ENCODE measurements around the gene PHACTR1. TPM values are rescaled to one million over a fixed set of nuclear protein-coding genes. Genes with fewer than 3 reads are reported as not detected.

PHACTR1 gene
- total and polyA plus RNA-seq, 9 of the 15 experiments (the other 6 are each of a cell fraction or from before 2014, with no cell fraction given), result 11.5 to 32.6 (median 22.0) TPM

- TF ChIP-seq, protein P1, sequence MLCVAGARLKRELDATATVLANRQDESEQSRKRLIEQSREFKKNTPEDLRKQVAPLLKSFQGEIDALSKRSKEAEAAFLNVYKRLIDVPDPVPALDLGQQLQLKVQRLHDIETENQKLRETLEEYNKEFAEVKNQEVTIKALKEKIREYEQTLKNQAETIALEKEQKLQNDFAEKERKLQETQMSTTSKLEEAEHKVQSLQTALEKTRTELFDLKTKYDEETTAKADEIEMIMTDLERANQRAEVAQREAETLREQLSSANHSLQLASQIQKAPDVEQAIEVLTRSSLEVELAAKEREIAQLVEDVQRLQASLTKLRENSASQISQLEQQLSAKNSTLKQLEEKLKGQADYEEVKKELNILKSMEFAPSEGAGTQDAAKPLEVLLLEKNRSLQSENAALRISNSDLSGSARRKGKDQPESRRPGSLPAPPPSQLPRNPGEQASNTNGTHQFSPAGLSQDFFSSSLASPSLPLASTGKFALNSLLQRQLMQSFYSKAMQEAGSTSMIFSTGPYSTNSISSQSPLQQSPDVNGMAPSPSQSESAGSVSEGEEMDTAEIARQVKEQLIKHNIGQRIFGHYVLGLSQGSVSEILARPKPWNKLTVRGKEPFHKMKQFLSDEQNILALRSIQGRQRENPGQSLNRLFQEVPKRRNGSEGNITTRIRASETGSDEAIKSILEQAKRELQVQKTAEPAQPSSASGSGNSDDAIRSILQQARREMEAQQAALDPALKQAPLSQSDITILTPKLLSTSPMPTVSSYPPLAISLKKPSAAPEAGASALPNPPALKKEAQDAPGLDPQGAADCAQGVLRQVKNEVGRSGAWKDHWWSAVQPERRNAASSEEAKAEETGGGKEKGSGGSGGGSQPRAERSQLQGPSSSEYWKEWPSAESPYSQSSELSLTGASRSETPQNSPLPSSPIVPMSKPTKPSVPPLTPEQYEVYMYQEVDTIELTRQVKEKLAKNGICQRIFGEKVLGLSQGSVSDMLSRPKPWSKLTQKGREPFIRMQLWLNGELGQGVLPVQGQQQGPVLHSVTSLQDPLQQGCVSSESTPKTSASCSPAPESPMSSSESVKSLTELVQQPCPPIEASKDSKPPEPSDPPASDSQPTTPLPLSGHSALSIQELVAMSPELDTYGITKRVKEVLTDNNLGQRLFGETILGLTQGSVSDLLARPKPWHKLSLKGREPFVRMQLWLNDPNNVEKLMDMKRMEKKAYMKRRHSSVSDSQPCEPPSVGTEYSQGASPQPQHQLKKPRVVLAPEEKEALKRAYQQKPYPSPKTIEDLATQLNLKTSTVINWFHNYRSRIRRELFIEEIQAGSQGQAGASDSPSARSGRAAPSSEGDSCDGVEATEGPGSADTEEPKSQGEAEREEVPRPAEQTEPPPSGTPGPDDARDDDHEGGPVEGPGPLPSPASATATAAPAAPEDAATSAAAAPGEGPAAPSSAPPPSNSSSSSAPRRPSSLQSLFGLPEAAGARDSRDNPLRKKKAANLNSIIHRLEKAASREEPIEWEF (CRISPR knock-in tag; IDR thresholded peaks at IDR 0.05), result no peak
- TF ChIP-seq SNRNP70 (optimal IDR thresholded peaks at IDR 0.05; ENCODE audit: low read depth, low read length) (no peak), KLF1 (tag; IDR thresholded peaks at IDR 0.05) (no peak), BRD4 (IDR thresholded peaks at IDR 0.05) (no peak), KHSRP (IDR thresholded peaks at IDR 0.05) (no peak), ELF2 (CRISPR knock-in tag; IDR thresholded peaks at IDR 0.05) (no peak), KAT8 (IDR thresholded peaks at IDR 0.05; ENCODE audit: low read depth) (no peak), CREB5 (CRISPR knock-in tag; IDR thresholded peaks at IDR 0.05) (no peak), SP1 (CRISPR knock-in tag; IDR thresholded peaks at IDR 0.05) (no peak), RBM39 (optimal IDR thresholded peaks at IDR 0.05; ENCODE audit: low read depth, low read length) (no peak), NR1H2 (CRISPR knock-in tag; IDR thresholded peaks at IDR 0.05) (no peak), ATF1 (CRISPR knock-in tag; IDR thresholded peaks at IDR 0.05) (no peak), ATF1 (tag; IDR thresholded peaks at IDR 0.05) (no peak), ESRRB (CRISPR knock-in tag; IDR thresholded peaks at IDR 0.05; ENCODE audit: borderline replicate concordance) (no peak), TAL1 (IDR thresholded peaks at IDR 0.05) (no peak), COPS2 (conservative IDR thresholded peaks at IDR 0.05) (no peak)
- TF ChIP-seq, protein P2, sequence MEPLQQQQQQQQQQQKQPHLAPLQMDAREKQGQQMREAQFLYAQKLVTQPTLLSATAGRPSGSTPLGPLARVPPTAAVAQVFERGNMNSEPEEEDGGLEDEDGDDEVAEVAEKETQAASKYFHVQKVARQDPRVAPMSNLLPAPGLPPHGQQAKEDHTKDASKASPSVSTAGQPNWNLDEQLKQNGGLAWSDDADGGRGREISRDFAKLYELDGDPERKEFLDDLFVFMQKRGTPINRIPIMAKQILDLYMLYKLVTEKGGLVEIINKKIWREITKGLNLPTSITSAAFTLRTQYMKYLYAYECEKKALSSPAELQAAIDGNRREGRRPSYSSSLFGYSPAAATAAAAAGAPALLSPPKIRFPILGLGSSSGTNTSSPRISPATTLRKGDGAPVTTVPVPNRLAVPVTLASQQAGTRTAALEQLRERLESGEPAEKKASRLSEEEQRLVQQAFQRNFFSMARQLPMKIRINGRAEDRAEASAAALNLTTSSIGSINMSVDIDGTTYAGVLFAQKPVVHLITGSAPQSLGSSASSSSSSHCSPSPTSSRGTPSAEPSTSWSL (CRISPR knock-in tag; IDR thresholded peaks at IDR 0.05; ENCODE audit: borderline replicate concordance), result no peak
- TF ChIP-seq, protein P3, sequence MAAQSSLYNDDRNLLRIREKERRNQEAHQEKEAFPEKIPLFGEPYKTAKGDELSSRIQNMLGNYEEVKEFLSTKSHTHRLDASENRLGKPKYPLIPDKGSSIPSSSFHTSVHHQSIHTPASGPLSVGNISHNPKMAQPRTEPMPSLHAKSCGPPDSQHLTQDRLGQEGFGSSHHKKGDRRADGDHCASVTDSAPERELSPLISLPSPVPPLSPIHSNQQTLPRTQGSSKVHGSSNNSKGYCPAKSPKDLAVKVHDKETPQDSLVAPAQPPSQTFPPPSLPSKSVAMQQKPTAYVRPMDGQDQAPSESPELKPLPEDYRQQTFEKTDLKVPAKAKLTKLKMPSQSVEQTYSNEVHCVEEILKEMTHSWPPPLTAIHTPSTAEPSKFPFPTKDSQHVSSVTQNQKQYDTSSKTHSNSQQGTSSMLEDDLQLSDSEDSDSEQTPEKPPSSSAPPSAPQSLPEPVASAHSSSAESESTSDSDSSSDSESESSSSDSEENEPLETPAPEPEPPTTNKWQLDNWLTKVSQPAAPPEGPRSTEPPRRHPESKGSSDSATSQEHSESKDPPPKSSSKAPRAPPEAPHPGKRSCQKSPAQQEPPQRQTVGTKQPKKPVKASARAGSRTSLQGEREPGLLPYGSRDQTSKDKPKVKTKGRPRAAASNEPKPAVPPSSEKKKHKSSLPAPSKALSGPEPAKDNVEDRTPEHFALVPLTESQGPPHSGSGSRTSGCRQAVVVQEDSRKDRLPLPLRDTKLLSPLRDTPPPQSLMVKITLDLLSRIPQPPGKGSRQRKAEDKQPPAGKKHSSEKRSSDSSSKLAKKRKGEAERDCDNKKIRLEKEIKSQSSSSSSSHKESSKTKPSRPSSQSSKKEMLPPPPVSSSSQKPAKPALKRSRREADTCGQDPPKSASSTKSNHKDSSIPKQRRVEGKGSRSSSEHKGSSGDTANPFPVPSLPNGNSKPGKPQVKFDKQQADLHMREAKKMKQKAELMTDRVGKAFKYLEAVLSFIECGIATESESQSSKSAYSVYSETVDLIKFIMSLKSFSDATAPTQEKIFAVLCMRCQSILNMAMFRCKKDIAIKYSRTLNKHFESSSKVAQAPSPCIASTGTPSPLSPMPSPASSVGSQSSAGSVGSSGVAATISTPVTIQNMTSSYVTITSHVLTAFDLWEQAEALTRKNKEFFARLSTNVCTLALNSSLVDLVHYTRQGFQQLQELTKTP (IDR thresholded peaks at IDR 0.05; ENCODE audit: low read depth in 1 of 2, partially characterized antibody in 2 of 2), result no peak
Measured at GRCh38 chr6:13075141-13075845, 358.7 kb downstream of the PHACTR1 start (continued).
